HL-60 (cell line): Measurements from ENCODE around the gene HSPA1L.

ENCODE experiments used
- POLR2AphosphoS5 ChIP-seq: IDR thresholded peaks from 2 replicates; pipeline ENCODE4 v1.6.1; 2012; ENCODE audit warnings: low read depth
- TF ChIP-seq, protein P1 (sequence below): IDR thresholded peaks from one replicate; pipeline ENCODE4 v1.5.1; 2011; ENCODE audit warnings: low read length, control low read depth, inconsistent platforms; ENCODE audit not compliant: insufficient read depth

DNA sequence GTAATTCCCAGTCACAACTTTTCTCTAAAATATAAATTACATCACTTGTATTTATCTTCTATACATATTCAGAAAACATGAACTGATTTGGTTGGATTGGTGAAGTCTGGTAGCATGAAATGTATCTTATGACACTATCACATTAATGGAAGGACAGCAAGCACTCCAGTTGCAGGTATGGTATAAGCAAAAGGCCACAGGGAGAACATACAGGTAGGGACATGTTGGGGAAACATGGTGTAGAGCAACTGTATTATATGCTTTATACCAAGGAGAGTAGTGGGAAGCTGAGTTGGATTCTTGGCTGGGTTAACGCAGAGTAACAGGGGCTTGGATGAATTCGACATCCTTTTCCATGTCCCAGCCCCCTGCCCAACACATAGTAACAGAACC, 18.1 kb downstream of the HSPA1L start:
- TF ChIP-seq, protein P1, sequence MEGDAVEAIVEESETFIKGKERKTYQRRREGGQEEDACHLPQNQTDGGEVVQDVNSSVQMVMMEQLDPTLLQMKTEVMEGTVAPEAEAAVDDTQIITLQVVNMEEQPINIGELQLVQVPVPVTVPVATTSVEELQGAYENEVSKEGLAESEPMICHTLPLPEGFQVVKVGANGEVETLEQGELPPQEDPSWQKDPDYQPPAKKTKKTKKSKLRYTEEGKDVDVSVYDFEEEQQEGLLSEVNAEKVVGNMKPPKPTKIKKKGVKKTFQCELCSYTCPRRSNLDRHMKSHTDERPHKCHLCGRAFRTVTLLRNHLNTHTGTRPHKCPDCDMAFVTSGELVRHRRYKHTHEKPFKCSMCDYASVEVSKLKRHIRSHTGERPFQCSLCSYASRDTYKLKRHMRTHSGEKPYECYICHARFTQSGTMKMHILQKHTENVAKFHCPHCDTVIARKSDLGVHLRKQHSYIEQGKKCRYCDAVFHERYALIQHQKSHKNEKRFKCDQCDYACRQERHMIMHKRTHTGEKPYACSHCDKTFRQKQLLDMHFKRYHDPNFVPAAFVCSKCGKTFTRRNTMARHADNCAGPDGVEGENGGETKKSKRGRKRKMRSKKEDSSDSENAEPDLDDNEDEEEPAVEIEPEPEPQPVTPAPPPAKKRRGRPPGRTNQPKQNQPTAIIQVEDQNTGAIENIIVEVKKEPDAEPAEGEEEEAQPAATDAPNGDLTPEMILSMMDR: no peak
- TF ChIP-seq POLR2AphosphoS5: no peak
